ENCODE measurements around the gene MYBL2.

Gene MYBL2

GRCh38 chr20:43715511-43715910 lies 48.6 kb downstream of the MYBL2 start:
- Histone ChIP-seq H3K4me1 (ENCODE audit: control extremely low read depth in 1 of 4, control insufficient read depth in 4 of 4, insufficient read depth in 4 of 4, low read length in 3 of 4) (no peaks in the 10 kb centered on the region), H3K9me3 (ENCODE audit: control extremely low read depth in 1 of 5, control insufficient read depth in 4 of 5, insufficient read depth in 2 of 5, low read depth in 1 of 5, low read length in 4 of 5) (no peaks in the 10 kb centered on the region), H3K27ac (ENCODE audit: insufficient read depth in 1 of 2, low read depth in 1 of 2, low read length in 2 of 2, poor library complexity in 1 of 2, severe bottlenecking in 2 of 2) (no peak overlapping the region), H3K4me3 (ENCODE audit: control insufficient read depth in 1 of 7, extremely low read depth in 1 of 7, insufficient read depth in 4 of 7, low read depth in 2 of 7, low read length in 6 of 7) (no peak overlapping the region), H3K27me3 (replicated peaks in 2 of 5; ENCODE audit: control insufficient read depth in 4 of 5, insufficient read depth in 5 of 5, low read length in 4 of 5) (no peaks in the 10 kb centered on the region), H3K36me3 (ENCODE audit: control insufficient read depth in 4 of 4, insufficient read depth in 4 of 4, low read length in 3 of 4) (peaks cover 0 to 57% (median 11%) of the 10 kb centered on the region in 4 experiments)
- ChIA-PET POLR2A (no interaction called here), CTCF (interaction anchor here (1.4 kb wide), 1 partner anchor 22 kb away, joined by 4 read pairs; no protein-coding TSS in a partner anchor)
- WGBS (ENCODE audit: insufficient coverage): 96% methylated on average over 6 of the region's 6 CpGs
- no peak for DNase-seq

DNA sequence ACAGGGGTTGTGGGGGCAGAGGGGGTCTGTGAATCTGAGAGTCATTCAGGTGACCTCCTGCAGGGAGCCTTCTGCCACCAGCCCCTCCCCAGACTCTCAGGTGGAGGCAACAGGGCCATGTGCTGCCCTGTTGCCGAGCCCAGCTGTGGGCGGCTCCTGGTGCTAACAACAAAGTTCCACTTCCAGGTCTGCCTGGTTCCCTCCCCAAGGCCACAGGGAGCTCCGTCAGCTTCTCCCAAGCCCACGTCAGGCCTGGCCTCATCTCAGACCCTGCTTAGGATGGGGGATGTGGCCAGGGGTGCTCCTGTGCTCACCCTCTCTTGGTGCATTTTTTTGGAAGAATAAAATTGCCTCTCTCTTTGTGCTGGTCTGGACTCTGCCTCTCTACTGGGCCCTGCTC lies 49.2 kb downstream of the MYBL2 start:
- whole genome bisulfite sequencing (ENCODE audit: insufficient coverage): 100% methylated on average over 4 of the region's 4 CpGs
- POLR2A ChIA-PET: interaction anchor here (0.5 kb wide), 1 partner anchor 622 kb away, joined by 3 read pairs; no protein-coding TSS in a partner anchor
- no peaks in the 10 kb centered on the region for H3K9me3 ChIP-seq (ENCODE audit: control extremely low read depth in 1 of 5, control insufficient read depth in 4 of 5, insufficient read depth in 2 of 5, low read depth in 1 of 5, low read length in 4 of 5)
- no peak overlapping the region for H3K27ac ChIP-seq (ENCODE audit: insufficient read depth in 1 of 2, low read depth in 1 of 2, low read length in 2 of 2, poor library complexity in 1 of 2, severe bottlenecking in 2 of 2)
- H3K36me3 ChIP-seq (ENCODE audit: control insufficient read depth in 4 of 4, insufficient read depth in 4 of 4, low read length in 3 of 4): peaks cover 0 to 51% (median 10%) of the 10 kb centered on the region in 4 experiments
- no peak for DNase-seq
- H3K27me3 ChIP-seq (replicated peaks in 2 of 5; ENCODE audit: control insufficient read depth in 4 of 5, insufficient read depth in 5 of 5, low read length in 4 of 5): no peaks in the 10 kb centered on the region
- H3K4me1 ChIP-seq (ENCODE audit: control extremely low read depth in 1 of 4, control insufficient read depth in 4 of 4, insufficient read depth in 4 of 4, low read length in 3 of 4): no peaks in the 10 kb centered on the region
- CTCF ChIA-PET: interaction anchor here (1.4 kb wide), 1 partner anchor 23 kb away, joined by 4 read pairs; no protein-coding TSS in a partner anchor
- H3K4me3 ChIP-seq (ENCODE audit: control insufficient read depth in 1 of 7, extremely low read depth in 1 of 7, insufficient read depth in 4 of 7, low read depth in 2 of 7, low read length in 6 of 7): no peak overlapping the region

DNA sequence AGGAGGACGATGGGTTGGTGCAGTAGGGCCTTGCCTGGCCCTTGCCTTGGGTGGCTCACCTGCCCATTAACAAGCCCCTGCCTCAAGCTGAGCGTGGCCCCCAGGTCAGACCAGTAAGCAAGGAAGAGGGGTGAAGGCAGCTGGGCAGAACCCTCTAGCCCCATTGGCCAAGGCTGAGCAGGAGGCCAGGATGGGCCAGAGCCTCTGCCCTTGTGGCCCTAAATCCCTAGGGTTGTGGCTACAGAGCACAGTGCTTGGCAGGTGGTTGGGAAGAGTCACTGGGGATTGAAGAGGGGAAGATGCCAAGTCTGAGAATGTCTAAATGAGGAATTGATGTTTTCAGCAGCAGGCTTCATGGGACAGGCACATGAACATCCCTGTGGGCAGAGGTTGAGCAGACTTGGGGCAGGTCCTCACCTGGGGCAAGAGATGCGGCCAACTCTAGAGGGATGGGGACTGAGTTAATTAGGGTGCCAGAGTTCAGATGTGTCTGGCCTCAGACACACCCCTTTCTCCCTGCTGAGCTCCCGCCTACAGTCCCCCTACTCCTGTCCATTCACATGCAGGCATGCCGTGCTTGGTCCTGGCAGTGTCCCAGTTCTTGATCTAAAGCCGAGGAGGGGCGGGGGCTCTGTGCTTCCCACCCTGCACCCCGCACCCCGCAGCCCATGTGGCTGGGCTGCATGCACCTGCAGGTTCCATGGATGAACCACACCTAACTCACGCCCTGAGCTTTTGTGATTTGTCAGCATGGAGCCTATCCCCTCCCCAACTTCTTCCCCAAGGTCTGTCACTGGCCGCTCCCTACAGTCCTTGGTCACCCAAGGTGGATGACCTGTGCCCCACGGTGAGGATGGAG lies 50.1 kb downstream of the MYBL2 start:
- H3K4me1 ChIP-seq (ENCODE audit: control extremely low read depth in 1 of 4, control insufficient read depth in 4 of 4, insufficient read depth in 4 of 4, low read length in 3 of 4): no peaks in the 10 kb centered on the region
- ChIA-PET POLR2A (interaction anchor here (0.5 kb wide), 1 partner anchor 622 kb away, joined by 3 read pairs; no protein-coding TSS in a partner anchor), CTCF (interaction anchor here (1.4 kb wide), 1 partner anchor 24 kb away, joined by 4 read pairs; no protein-coding TSS in a partner anchor)

GRCh38 chr20:43717616-43717995 lies 50.7 kb downstream of the MYBL2 start:
- no peaks in the 10 kb centered on the region for H3K9me3 ChIP-seq (ENCODE audit: control extremely low read depth in 1 of 5, control insufficient read depth in 4 of 5, insufficient read depth in 2 of 5, low read depth in 1 of 5, low read length in 4 of 5)
- no peak for DNase-seq
- no peaks in the 10 kb centered on the region for H3K4me1 ChIP-seq (ENCODE audit: control extremely low read depth in 1 of 4, control insufficient read depth in 4 of 4, insufficient read depth in 4 of 4, low read length in 3 of 4)
- peaks cover 0 to 37% (median 6%) of the 10 kb centered on the region in 4 experiments for H3K36me3 ChIP-seq (ENCODE audit: control insufficient read depth in 4 of 4, insufficient read depth in 4 of 4, low read length in 3 of 4)
- POLR2A ChIA-PET: no interaction called here
- no peak overlapping the region for H3K27ac ChIP-seq (ENCODE audit: insufficient read depth in 1 of 2, low read depth in 1 of 2, low read length in 2 of 2, poor library complexity in 1 of 2, severe bottlenecking in 2 of 2)
- no peak overlapping the region for H3K4me3 ChIP-seq (ENCODE audit: control insufficient read depth in 1 of 7, extremely low read depth in 1 of 7, insufficient read depth in 4 of 7, low read depth in 2 of 7, low read length in 6 of 7)
- CTCF ChIA-PET: no interaction called here
- H3K27me3 ChIP-seq (replicated peaks in 2 of 5; ENCODE audit: control insufficient read depth in 4 of 5, insufficient read depth in 5 of 5, low read length in 4 of 5): peaks cover 0 to 9% (median 2%) of the 10 kb centered on the region in 5 experiments
- 100% methylated on average over 4 of the region's 4 CpGs for WGBS (ENCODE audit: insufficient coverage)

More for the DNA sequence above, 50.1 kb downstream of the MYBL2 start:
- no peak overlapping the region for H3K4me3 ChIP-seq (ENCODE audit: control insufficient read depth in 1 of 7, extremely low read depth in 1 of 7, insufficient read depth in 4 of 7, low read depth in 2 of 7, low read length in 6 of 7)
- H3K27ac ChIP-seq (ENCODE audit: insufficient read depth in 1 of 2, low read depth in 1 of 2, low read length in 2 of 2, poor library complexity in 1 of 2, severe bottlenecking in 2 of 2): no peak overlapping the region
- H3K36me3 ChIP-seq (ENCODE audit: control insufficient read depth in 4 of 4, insufficient read depth in 4 of 4, low read length in 3 of 4): peaks cover 0 to 43% (median 8%) of the 10 kb centered on the region in 4 experiments
- H3K9me3 ChIP-seq (ENCODE audit: control extremely low read depth in 1 of 5, control insufficient read depth in 4 of 5, insufficient read depth in 2 of 5, low read depth in 1 of 5, low read length in 4 of 5): no peaks in the 10 kb centered on the region
- DNase-seq: no peak
- WGBS (ENCODE audit: insufficient coverage): 95% methylated on average over 11 of the region's 12 CpGs
- peaks cover 0 to 8% (median 2%) of the 10 kb centered on the region in 5 experiments for H3K27me3 ChIP-seq (replicated peaks in 2 of 5; ENCODE audit: control insufficient read depth in 4 of 5, insufficient read depth in 5 of 5, low read length in 4 of 5)

DNA sequence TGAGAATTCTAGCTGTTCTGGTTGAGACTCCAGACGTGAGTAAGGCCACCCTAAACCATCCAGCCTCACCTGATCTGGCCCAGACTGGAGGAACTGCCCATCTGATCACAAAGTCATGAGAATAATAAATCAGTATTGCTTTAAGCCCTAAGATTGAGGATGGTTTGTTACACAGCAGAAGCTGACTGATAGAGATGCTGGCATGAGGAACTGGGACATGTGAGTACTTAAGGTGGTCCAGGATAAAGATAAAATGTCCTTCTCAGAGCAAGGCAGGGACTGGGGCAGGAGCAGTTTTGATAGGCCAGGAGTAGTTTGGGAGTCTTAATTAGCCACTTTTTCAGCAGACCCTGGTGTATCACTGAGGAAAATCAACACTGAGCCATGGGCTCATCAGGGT lies 53.1 kb downstream of the MYBL2 start:
- H3K4me3 ChIP-seq (ENCODE audit: control insufficient read depth in 1 of 7, extremely low read depth in 1 of 7, insufficient read depth in 4 of 7, low read depth in 2 of 7, low read length in 6 of 7): no peak overlapping the region
- ChIA-PET POLR2A (no interaction called here), CTCF (interaction anchor here (0.7 kb wide), 1 partner anchor 248 kb away, joined by 3 read pairs; no protein-coding TSS in a partner anchor)
- peaks cover 0 to 20% (median 2%) of the 10 kb centered on the region in 4 experiments for H3K36me3 ChIP-seq (ENCODE audit: control insufficient read depth in 4 of 4, insufficient read depth in 4 of 4, low read length in 3 of 4)
- H3K27me3 ChIP-seq (replicated peaks in 2 of 5; ENCODE audit: control insufficient read depth in 4 of 5, insufficient read depth in 5 of 5, low read length in 4 of 5): peaks cover 0 to 17% (median 2%) of the 10 kb centered on the region in 5 experiments
- H3K4me1 ChIP-seq (ENCODE audit: control extremely low read depth in 1 of 4, control insufficient read depth in 4 of 4, insufficient read depth in 4 of 4, low read length in 3 of 4): no peaks in the 10 kb centered on the region
- no peaks in the 10 kb centered on the region for H3K9me3 ChIP-seq (ENCODE audit: control extremely low read depth in 1 of 5, control insufficient read depth in 4 of 5, insufficient read depth in 2 of 5, low read depth in 1 of 5, low read length in 4 of 5)
- no peak overlapping the region for H3K27ac ChIP-seq (ENCODE audit: insufficient read depth in 1 of 2, low read depth in 1 of 2, low read length in 2 of 2, poor library complexity in 1 of 2, severe bottlenecking in 2 of 2)
- 80% methylated on average over 1 of the region's 1 CpG for WGBS (ENCODE audit: insufficient coverage)
- no peak for DNase-seq

DNA sequence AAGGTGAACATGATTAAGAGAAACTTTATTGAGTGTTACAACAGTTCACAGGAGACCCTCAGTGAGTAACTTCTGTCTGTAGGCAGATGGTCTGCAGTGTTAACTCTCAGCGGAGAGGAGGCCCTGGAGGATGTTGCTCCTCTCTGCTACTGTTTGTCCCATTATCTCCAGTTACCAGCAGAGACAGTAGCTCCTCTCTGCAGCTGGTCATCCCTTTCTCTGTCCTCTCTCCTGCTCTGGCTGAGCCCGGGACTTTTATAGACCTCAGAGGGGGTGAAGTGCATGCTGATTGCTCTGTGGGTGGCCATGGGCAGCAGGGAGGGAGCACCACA lies 54.1 kb downstream of the MYBL2 start:
- H3K9me3 ChIP-seq (ENCODE audit: control extremely low read depth in 1 of 5, control insufficient read depth in 4 of 5, insufficient read depth in 2 of 5, low read depth in 1 of 5, low read length in 4 of 5): no peaks in the 10 kb centered on the region
- no peak overlapping the region for H3K4me3 ChIP-seq (ENCODE audit: control insufficient read depth in 1 of 7, extremely low read depth in 1 of 7, insufficient read depth in 4 of 7, low read depth in 2 of 7, low read length in 6 of 7)
- H3K4me1 ChIP-seq (ENCODE audit: control extremely low read depth in 1 of 4, control insufficient read depth in 4 of 4, insufficient read depth in 4 of 4, low read length in 3 of 4): no peaks in the 10 kb centered on the region
- H3K27me3 ChIP-seq (replicated peaks in 2 of 5; ENCODE audit: control insufficient read depth in 4 of 5, insufficient read depth in 5 of 5, low read length in 4 of 5): peaks cover 0 to 17% (median 2%) of the 10 kb centered on the region in 5 experiments
- ChIA-PET POLR2A (no interaction called here), CTCF (no interaction called here)
- no peak for DNase-seq
- H3K27ac ChIP-seq (ENCODE audit: insufficient read depth in 1 of 2, low read depth in 1 of 2, low read length in 2 of 2, poor library complexity in 1 of 2, severe bottlenecking in 2 of 2): no peak overlapping the region
- WGBS (ENCODE audit: insufficient coverage): 11% methylated on average over 2 of the region's 2 CpGs
- H3K36me3 ChIP-seq (ENCODE audit: control insufficient read depth in 4 of 4, insufficient read depth in 4 of 4, low read length in 3 of 4): peaks cover 0 to 11% (median 2%) of the 10 kb centered on the region in 4 experiments

Data from common myeloid progenitor, CD34-positive (primary cell).